GM08714 (cell line): ENCODE measurements around the gene KAT6B.

Experiments used
- H3K4me3 ChIP-seq: fragments of 200-500 bp; sonication (Bioruptor generic); 2 replicates; pipeline ENCODE4 v1.5.1; 2014; ENCODE audit warnings: mild to moderate bottlenecking, low read length, inconsistent platforms
- ZNF274 ChIP-seq: IDR thresholded peaks from 2 replicates; pipeline ENCODE4 v1.6.1; 2012; ENCODE audit warnings: mild to moderate bottlenecking, low read depth, low read length

KAT6B gene

GRCh38 chr10:75029420-75029819 is 203.0 kb downstream of the KAT6B start:
- no peak for TF ChIP-seq ZNF274
- H3K4me3 ChIP-seq, result no peak overlapping the region

GRCh38 chr10:75029857-75030256 is 203.5 kb downstream of the KAT6B start:
- no peak for TF ChIP-seq ZNF274
- H3K4me3 ChIP-seq, result no peak overlapping the region

- no peak for TF ChIP-seq ZNF274
These were observed 204.0 kb downstream of the KAT6B start for GRCh38 chr10:75030371-75030770.

GRCh38 chr10:75032119-75032518 is 205.7 kb downstream of the KAT6B start:
- H3K4me3 ChIP-seq, result no peak overlapping the region
- TF ChIP-seq ZNF274, result no peak

More at GRCh38 chr10:75030371-75030770, 204.0 kb downstream of the KAT6B start:
- H3K4me3 ChIP-seq, result no peak overlapping the region

GRCh38 chr10:75032813-75033212 is 206.4 kb downstream of the KAT6B start:
- TF ChIP-seq ZNF274, result no peak
- no peak overlapping the region for H3K4me3 ChIP-seq

GRCh38 chr10:75033399-75034130 is 207.2 kb downstream of the KAT6B start:
- no peak for TF ChIP-seq ZNF274
- no peak overlapping the region for H3K4me3 ChIP-seq

GRCh38 chr10:75034131-75034512 is 207.7 kb downstream of the KAT6B start:
- H3K4me3 ChIP-seq, result no peak overlapping the region
- no peak for TF ChIP-seq ZNF274

- H3K4me3 ChIP-seq, result no peak overlapping the region
- no peak for TF ChIP-seq ZNF274
These were observed 208.4 kb downstream of the KAT6B start for GRCh38 chr10:75034714-75035258.

GRCh38 chr10:75035975-75036708 is 209.7 kb downstream of the KAT6B start:
- no peak for TF ChIP-seq ZNF274
- H3K4me3 ChIP-seq, result no peak overlapping the region

GRCh38 chr10:75037171-75038153 is 211.1 kb downstream of the KAT6B start:
- TF ChIP-seq ZNF274, result no peak
- no peak overlapping the region for H3K4me3 ChIP-seq

GRCh38 chr10:75038335-75038734 is 211.9 kb downstream of the KAT6B start:
- no peak overlapping the region for H3K4me3 ChIP-seq
- TF ChIP-seq ZNF274, result no peak

GRCh38 chr10:75040576-75040975 is 214.2 kb downstream of the KAT6B start:
- no peak overlapping the region for H3K4me3 ChIP-seq
- no peak for TF ChIP-seq ZNF274

GRCh38 chr10:75042292-75042974 is 216.0 kb downstream of the KAT6B start:
- no peak for TF ChIP-seq ZNF274
- H3K4me3 ChIP-seq, result no peak overlapping the region
